ENCODE measurements around the gene PVALEF.

The PVALEF gene

DNA sequence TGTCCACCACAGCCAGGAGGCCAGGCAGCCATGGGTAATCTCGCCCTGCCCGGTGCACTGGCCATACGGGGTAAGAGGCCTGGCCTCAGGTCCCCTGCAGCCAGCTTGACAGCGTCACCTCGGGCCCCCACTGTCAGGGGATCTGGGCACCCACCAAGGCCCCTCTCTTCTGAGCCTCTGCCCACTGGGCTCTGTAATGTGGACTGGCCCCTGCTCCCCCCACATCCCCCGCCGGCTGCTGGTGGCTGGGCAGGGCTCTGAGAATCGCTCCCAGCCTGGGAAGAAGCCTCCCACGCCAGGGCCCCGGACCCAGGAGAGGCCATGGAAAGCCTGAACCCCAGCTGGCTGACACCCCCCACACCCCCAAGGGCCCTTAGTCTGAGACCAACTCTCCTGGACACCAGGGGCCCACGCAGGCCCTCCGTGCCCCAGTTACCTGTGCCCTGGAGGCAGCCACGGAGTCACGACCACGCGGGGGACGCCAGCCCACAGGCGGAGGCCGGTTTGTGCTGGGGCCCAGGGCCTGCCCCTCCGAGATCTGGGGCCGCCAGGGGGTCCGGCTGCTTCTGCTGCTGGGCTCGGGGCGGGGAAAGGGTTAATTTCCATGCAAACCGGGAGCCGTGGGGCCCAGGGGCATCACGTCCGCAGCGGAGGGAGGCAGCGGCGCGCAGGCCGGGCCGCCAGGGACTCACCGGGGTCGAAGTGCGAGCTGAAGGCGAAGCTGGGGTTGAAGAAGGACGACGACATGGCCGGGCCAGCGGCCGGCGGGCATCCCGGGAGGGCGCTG is at the start of gene PVALEF:
Gene PVALEF (plus strand): TSS at position 262 of the 787 bp plus-strand sequence. CDS start 15,720 bp downstream, outside the sequence.
- peak; percentile 82 for DNase-seq (ENCODE audit: low spot score)

- no peak for DNase-seq (ENCODE audit: low spot score)
Measured at GRCh38 chr17:81115749-81116464, 49.4 kb upstream of the PVALEF start.

DNA sequence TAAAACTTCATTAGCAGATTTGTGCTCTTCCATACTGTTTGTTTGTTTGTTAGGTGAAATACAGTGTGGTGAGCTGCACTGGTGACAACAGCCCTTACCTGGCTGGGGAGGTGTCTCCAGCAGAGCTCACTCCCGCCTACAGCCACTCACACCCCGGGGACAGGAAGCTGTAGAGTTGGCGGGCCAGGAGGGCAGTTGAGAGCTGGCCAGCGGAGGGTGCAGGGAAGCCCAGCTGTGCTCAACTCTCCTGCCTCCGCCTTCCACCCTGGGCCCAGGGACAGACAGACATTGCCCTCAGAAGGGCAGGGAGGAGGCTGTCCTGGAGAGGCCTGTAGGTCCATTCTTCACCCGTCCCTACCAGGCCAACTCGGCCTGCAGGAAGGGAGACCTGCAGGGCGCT is 48.6 kb upstream of the PVALEF start:
- no peak for DNase-seq (ENCODE audit: low spot score)

DNA sequence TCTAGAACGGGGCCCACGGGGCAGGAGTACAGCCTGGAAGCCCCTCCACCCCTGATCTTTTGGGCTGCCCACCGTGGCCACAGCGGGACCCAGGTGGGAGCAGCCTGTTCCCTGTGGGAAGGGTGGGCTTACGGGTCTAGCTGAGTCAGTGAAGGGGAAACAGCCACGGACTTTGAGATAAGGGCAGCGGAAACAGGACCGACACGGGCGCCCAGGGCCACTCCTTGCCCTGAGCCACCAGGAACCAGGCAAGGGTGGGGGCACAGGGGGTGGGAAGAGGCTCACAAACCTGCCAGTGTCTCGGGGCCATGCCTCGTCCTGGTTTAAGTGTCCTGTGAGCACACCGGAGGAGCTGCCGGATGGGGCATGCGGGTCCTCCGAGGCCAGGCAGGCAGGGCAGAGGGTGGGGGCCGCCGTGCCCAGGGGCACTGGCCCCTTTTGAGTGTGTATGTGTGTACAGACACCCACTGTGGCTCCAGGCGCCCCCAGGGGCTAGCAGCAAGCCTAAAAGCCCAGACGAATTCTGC is 47.6 kb upstream of the PVALEF start:
- no peak for DNase-seq (ENCODE audit: low spot score)

- no peak for DNase-seq (ENCODE audit: low spot score)
Measured at GRCh38 chr17:81118308-81119221, 46.7 kb upstream of the PVALEF start.

GRCh38 chr17:81119223-81120148 is 45.8 kb upstream of the PVALEF start:
- peak; percentile 96 for DNase-seq (ENCODE audit: low spot score)

DNA sequence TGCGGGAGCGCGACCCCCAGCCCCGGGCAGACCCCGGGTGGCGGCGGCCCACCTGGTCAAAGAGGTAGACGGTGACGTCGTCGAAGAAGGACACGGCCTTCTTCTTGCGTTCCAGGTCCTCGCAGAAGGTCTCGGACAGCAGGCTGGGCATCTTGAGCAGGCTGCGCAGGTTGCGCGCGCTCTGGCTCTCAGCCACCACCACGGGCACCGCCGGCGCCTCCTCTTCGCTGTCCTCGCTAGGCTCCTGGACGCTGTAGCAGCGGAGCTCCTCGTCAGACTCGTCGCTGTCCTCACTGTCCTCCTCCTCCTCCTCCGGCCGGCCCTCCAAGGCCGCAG is 45.2 kb upstream of the PVALEF start:
- no peak for DNase-seq (ENCODE audit: low spot score)

DNA sequence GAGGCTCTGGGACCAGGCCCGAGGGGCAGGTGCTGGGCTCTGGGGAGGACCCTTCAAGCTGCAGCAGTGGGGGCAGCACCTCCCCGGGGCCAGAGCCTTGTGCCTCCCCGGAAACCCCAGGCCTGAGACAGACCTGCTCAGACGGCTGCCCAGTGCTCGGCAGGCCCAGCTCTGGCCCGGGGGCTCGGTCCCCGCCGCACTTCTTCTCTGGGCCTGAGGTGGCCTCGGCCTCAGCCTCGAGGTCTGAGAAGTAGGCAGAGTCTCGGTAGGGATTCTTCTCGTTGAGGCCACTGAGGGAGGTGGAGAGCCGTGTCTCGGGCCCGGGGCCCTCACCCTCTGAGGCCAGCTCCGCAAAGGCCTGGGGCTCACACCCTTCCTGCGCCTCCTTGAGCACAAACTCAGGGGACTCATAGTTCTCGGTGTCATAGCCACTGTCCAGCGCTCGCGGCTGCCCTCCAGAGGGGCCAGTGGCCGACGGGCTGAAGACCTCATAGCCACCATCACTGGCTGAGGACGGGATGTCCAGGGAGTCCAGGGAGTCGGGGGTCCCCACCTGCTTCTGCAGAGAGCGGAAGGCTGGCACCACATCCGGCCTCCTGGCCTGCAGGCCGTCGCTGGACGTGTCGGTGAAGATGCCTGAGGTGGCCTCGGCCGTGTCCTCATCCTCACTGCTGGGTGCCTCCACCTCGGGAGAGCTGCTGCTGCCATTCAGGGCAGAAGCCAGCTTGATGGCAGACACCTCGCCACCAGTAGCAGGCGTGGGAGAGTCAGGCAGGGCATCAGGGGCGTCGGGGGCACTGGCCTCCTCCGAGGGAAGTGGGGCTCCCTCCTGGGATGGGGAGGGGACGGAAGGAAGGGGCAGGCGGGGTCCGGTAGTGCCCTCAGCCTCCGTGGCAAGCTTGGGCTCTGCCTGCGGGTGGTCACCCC is 44.3 kb upstream of the PVALEF start:
- DNase-seq (ENCODE audit: low spot score): no peak

DNA sequence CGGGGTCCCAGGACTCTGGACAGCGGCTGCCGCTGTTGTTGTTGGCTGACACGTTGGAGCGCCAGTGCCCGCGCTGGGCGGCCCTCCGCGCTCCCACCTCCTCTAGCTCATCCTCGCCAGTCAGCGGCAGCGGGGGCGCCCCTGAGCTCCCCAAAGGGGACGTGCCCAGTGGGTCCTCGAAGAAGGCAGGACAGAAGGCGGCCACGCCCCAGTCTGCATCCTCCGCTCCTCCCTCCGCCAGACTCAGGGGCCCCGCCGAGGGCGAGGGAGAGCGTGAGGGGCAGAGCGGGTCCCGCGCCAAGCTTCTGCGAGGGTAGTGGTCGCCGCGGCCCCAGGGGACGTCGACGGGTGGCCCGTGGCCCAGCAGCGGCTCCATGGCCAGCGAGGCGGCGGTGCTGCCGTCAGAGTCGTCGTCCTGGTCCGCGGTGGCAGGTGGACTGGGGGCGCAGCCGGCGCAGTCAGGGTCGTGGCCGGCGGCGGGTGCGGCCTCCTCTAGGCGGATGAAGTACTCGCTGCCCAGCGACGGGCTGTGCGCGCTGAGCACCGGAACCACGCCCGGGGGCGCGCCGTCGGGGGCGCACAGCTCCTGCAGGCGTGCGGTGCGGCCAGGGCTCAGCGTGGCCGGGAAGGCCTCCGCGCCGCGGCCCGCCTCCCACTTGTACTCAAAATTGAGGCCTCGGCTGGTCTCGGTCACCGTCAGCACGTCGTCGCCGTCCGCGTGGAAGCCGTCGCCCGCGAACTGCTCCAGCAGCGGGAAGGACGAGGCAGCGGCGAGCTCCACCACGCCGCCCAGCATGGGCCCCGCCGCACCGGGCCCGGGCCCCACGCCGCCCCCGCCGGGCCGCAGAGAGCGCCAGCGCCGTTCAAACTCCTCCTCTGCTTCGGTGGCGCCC is 43.2 kb upstream of the PVALEF start:
- DNase-seq (ENCODE audit: low spot score): no peak

- no peak for DNase-seq (ENCODE audit: low spot score)
Measured at GRCh38 chr17:81123052-81124048, 42.0 kb upstream of the PVALEF start.

GRCh38 chr17:81124377-81124776 is 40.9 kb upstream of the PVALEF start:
- no peak for DNase-seq (ENCODE audit: low spot score)

GRCh38 chr17:81125573-81126081 is 39.7 kb upstream of the PVALEF start:
- no peak for DNase-seq (ENCODE audit: low spot score)

GRCh38 chr17:81126281-81127132 is 38.8 kb upstream of the PVALEF start:
- no peak for DNase-seq (ENCODE audit: low spot score)

DNA sequence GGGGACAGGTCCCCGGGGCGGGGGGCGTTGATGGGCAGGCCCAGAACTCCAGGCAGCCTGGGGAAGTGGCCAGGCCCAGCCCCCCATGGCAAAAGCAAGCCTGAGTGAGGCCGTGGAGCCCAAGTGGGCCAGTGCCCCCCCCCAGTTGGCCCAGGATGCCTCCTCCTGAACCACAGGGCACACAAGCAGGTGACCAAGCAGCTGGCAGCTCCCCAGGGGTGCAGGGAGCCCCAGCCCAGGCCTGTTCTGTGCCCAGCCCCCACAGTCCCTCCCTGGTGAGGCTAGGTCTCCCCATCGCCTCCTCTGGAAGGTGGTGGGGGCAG is 38.2 kb upstream of the PVALEF start:
- DNase-seq (ENCODE audit: low spot score): no peak

DNA sequence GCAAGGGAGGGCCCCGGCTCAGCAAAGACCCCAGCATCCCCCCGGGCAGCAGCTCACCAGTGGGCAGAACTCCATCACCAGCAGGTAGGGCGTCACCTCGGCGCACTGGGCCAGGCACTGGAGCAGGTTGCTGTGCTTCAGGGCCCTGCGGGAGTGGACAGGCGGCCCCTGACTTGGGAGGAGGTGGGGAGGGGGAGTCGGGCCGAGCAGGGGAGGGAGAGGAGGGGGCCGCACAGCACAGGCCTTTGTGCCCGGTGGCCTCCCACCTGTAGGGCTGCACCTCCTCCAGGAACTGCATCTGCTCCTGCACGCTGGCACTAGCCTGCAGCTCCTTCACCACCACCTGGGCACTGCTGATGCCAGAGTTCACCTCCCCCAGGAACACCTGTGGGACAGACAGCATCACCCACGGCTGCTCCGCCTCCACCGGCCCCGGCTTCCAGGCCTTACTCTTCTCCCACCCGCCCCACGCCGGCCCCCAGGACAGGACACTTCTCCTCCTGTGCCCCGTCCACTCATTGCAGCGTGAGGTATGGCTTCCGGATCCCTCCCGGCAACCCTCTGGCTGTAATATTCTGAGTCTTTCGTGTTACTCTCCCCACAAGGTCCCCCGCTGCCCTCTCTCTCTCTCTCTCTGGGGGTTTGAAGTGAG is 37.7 kb upstream of the PVALEF start:
- no peak for DNase-seq (ENCODE audit: low spot score)

DNA sequence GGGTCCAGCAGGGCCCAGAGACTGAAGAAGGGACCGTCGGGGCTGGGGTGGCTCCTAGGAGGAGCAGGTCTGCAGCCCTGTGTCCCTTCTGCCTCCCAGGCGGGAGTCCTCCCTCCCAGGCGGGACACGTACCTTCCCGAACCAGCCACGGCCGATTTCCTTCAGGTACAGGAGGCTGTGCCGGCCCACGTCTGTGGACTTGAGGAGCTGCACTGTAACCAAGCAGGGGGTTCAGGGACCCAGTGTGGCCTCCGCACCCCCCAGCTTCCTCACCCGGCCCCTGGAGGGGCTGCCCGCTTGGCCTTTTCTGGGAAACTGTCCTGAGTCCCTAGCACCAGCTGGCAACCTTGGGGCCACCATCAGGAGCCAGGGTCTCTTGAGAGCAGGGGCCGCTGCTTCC is 37.0 kb upstream of the PVALEF start:
- no peak for DNase-seq (ENCODE audit: low spot score)

All from ecto neural progenitor cell (in vitro differentiated cells).